GM21367 (cell line): ENCODE results near the gene NOP16.

Source experiments
- ATAC-seq: cut with Tn5 transposase; IDR thresholded peaks from one replicate; pipeline ENCODE4 v1.9.1; 2021; ENCODE audit not compliant: unreplicated experiment

Gene NOP16, protein sequence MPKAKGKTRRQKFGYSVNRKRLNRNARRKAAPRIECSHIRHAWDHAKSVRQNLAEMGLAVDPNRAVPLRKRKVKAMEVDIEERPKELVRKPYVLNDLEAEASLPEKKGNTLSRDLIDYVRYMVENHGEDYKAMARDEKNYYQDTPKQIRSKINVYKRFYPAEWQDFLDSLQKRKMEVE

GRCh38 chr5:176388444-176389134 is at the start of gene NOP16, which contains the start of gene HIGD2A:
NOP16 (minus strand) TSS chr5:176388598; CDS start chr5:176388539, 59 bp downstream.
HIGD2A (plus strand) TSS chr5:176388751; CDS start chr5:176388820, 69 bp downstream.
- peak; percentile 79 for ATAC-seq

GRCh38 chr5:176436656-176437055 is 48.3 kb upstream of the NOP16 start:
- no peak for ATAC-seq

DNA sequence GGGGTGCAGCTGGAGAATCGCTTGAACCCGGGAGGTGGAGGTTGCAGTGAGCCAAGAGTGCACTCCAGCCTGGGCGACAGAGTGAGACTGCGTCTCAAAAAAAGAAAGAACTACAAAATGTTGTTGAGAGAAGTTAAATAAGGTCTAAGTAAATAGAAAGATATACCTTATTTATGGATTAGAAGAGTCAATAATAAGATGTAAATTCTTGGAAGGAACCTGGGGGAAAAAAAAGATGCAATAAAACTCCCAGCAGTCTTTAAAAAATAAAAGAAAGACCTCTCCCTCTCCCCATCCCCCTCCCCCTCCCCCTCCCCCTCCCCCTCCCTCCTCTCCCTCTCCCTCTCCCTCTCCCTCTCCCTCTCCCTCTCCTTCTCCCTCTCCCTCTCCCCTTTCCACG is 44.3 kb upstream of the NOP16 start:
- ATAC-seq, result no peak

- ATAC-seq, result no peak
These were observed 41.6 kb upstream of the NOP16 start for GRCh38 chr5:176429972-176430371.

DNA sequence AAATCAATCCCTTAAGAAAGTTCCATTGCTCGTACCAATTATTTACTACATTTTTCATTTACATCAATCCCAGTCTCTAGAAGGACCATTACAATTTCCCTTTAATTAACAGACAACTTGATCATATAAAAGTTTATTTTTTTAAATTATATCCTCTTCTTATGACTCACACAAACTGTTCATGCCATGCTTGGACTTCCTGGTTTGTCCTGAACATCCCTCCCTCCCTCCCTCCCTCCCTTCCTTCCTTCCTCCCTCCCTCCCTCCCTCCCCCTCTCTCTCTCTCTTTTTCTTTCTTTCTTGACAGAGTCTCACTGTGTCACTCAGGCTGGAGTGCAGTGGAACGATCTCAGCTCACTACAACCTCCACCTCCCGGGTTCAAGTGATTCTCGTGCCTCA is 39.6 kb upstream of the NOP16 start:
- ATAC-seq, result no peak

DNA sequence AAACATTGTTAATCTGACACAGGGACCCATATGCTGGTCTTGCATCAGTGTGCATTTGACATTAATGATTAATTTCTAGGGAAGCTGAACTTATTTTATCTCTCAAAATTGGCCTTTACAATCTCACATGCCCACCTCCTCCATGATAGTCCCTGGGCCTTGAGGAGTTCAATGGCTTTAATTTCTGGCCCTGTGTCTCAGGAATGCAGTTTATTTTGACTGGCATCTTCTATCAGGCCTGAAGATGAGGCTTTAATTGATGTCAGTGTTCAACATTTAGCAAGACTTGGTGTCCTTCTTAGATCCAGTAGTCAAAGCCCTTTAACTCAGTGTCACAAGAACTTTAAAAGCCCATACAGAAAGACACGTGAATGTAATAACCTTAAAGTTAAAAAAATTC is 38.5 kb upstream of the NOP16 start:
- no peak for ATAC-seq

- no peak for ATAC-seq
These were observed 37.4 kb upstream of the NOP16 start for GRCh38 chr5:176425791-176426190.

- no peak for ATAC-seq
These were observed 36.7 kb upstream of the NOP16 start for GRCh38 chr5:176425138-176425537.

DNA sequence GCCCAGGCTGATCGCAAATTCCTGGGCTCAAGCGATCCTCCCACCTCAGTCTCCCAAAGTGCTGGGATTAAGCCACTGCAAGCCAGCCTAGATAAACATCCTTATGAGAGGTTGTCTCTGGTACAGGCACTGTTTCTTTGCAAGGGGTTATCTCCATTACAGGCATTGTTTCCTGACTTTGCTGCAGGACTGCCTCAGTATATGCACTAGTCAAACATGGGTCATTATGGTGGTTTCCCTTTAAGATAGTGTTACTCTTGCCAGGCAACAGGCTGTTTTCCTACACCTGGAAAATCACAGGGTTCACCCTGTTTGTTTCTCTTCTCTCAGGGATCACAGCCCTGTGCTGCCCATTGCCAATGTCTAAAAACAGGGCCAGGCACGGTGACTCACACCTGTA is 35.8 kb upstream of the NOP16 start:
- no peak for ATAC-seq

- ATAC-seq, result no peak
These were observed 32.7 kb upstream of the NOP16 start for GRCh38 chr5:176420972-176421544.

- ATAC-seq, result no peak
These were observed 31.7 kb upstream of the NOP16 start for GRCh38 chr5:176420086-176420485.

GRCh38 chr5:176418251-176418650 is 29.9 kb upstream of the NOP16 start:
- no peak for ATAC-seq

DNA sequence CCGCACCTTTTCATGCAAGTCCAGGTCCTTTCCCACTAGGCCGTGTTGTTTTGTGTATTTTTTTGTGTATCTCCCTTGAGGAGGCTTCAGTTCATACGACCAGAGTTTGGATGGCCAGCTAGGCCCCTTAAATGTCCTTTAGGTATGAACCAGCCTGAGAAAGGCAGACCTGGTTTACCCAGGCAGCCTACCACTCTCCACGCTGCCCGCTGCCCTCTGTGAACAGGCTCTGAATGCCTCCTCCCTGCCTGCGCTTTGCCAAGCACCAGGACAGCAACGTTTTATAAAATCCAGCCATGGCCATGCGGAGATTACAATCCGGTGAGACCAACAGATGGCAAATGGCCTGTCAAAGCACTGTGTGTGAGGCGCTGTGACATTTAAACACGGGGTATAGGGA is 28.6 kb upstream of the NOP16 start:
- no peak for ATAC-seq

- ATAC-seq, result peak; percentile 95
These were observed 27.8 kb upstream of the NOP16 start, which contains the start of gene CLTB for GRCh38 chr5:176415952-176416924. CLTB (minus strand) TSS chr5:176416539; CDS start chr5:176416363, 176 bp downstream.

DNA sequence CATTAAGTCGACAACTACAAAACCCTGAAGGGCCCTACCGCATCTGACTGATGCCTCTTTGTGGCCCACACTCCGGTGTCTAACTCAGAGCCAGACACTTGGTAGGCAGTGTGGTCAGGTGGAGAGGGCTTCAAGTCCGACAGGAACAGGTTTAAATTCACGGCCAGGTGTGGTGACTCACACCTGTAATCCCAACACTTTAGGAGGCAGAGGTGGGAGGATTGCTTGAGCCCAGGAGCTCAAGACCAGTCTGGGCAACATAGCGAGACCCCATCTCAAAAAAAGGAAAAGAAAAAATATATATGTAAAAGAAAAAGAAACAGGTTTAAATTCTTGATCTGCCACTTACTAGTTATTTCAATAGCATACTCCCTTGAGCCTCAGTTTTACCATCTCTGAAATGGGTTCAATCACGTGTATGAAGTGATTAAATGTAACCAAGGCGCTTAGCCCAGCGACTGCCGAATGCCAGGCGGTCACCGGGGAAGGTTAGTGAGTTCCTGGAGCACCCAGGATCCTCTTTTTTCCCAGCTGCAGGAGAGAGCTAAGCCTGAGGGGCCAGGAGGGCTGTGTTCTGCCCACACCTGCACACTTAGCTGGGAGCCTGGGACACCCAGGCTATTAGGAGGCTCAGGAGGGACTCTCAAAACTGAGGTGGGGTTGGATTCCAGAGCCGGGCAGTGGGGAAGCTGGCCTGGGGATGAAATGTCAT is 27.0 kb upstream of the NOP16 start:
- ATAC-seq, result no peak

DNA sequence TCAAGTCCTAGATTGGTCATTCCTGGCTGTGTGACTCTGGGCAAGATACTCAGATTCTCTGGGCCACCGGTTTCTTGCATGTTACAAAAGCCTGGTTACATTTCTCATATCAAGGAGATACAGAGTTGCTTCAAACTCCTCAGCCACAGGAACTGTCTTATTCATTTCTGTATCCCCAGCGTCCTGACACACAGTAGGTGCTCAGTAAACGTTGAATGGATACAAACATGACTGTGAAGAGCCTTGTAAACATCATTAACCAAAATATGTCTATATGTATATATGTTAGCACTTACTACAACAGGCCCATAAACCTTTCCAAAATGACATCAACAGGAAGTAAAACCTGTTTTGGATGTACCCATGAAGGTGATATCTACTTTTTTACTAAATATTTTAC is 26.3 kb upstream of the NOP16 start:
- ATAC-seq, result no peak

- ATAC-seq, result no peak
These were observed 25.4 kb upstream of the NOP16 start for GRCh38 chr5:176413709-176414191.

DNA sequence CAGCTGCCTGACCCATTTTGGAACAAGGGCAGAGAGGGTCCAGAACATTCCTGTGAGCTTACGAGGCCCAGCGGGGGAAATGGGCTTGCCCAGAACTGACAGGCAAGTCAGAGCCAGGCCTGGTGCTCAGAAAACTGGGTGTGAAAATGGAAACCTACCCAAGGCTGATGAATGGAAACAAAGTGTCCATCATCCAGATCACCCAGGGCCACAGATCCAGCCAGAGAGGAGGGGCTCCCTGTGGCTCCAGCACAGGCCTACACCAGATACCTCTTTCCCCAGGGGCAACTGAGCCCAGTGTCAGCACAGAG is 24.8 kb upstream of the NOP16 start:
- no peak for ATAC-seq

DNA sequence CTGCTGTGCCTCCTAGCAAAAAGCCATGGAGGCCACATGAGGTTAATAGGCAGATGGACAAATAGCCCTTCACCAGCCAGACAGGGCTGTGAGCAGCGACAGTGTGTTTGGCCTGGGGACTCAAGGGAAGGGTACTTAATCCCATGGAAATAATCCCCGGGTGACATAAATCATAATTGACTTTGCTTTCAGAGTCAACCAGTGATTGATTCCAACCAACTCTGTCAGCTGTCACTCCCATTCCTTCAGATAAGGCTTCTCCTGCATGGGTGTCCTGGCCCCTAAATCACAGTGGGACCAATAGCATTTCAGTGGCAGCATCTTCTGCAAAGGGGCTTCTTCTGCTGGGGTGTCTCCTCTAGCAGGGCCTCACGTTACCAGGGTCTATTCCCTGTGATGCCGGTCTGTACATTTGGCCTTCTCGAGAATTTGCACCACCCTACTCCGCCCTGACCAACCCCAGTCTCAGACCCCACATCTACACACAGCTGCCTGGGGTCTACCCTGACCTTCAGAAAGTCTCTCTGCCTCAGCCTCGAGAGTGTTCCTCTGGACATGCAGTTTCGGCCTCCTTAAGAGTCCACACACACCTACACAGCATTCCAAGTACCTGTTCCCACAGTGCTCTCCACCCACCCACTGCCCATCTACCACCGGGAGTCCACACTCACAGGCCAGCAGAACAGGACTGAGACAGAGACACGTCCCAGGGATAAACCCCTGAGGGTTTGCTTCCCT is 24.3 kb upstream of the NOP16 start:
- ATAC-seq, result no peak
